Brain microvascular endothelial cell (primary cell): Measurements from ENCODE around the gene GALNT9.

Experiments used
- DNase-seq: peaks from one replicate; pipeline ENCODE4 v3.0.0-alpha.2; 2020
- H3K27ac ChIP-seq: fragments of 250-450 bp; sonication (Bioruptor Pico); 2 replicates; pipeline ENCODE4 v1.5.1; 2020; ENCODE audit warnings: mild to moderate bottlenecking, moderate library complexity
- H3K27me3 ChIP-seq: fragments of 250-450 bp; sonication (Bioruptor Pico); replicated peaks from 2 replicates; pipeline ENCODE4 v1.5.1; 2020; ENCODE audit warnings: mild to moderate bottlenecking
- H3K36me3 ChIP-seq: fragments of 250-450 bp; sonication (Bioruptor Pico); replicated peaks from 2 replicates; pipeline ENCODE4 v1.5.1; 2020; ENCODE audit warnings: mild to moderate bottlenecking
- H3K4me3 ChIP-seq: 2 replicates; pipeline ENCODE4 v1.5.1; 2011; ENCODE audit warnings: low read depth, mild to moderate bottlenecking, control low read depth, low read length, moderate library complexity
- CTCF ChIP-seq: IDR thresholded peaks from 2 replicates; pipeline ENCODE4 v1.5.1; 2011; ENCODE audit warnings: low read depth, mild to moderate bottlenecking, moderate library complexity, low read length, control low read depth, inconsistent platforms; ENCODE audit errors: missing control alignments
- in situ Hi-C: cut with HindIII; loops from 2 replicates; pipeline ENCODE4 v1.10.0; 2017; ENCODE audit warnings: low sequenced_read_pairs, low pct_ligation_motif_present

Gene GALNT9

GRCh38 chr12:132236930-132237771 lies 92.2 kb downstream of the GALNT9 start:
- no peak overlapping the region for H3K4me3 ChIP-seq
- H3K36me3 ChIP-seq = no peaks in the 10 kb centered on the region
- no peak for DNase-seq
- in situ Hi-C loops = no loop called here
- no peak for TF ChIP-seq CTCF
- H3K27ac ChIP-seq = no peak overlapping the region
- H3K27me3 ChIP-seq = no peaks in the 10 kb centered on the region

GRCh38 chr12:132236129-132236929 lies 93.1 kb downstream of the GALNT9 start:
- no peak overlapping the region for H3K4me3 ChIP-seq
- DNase-seq = no peak
- H3K27me3 ChIP-seq = no peaks in the 10 kb centered on the region
- no peak for TF ChIP-seq CTCF
- in situ Hi-C loops = no loop called here
- no peak overlapping the region for H3K27ac ChIP-seq
- H3K36me3 ChIP-seq = no peaks in the 10 kb centered on the region

GRCh38 chr12:132235116-132235820 lies 94.1 kb downstream of the GALNT9 start:
- H3K4me3 ChIP-seq = no peak overlapping the region
- no peaks in the 10 kb centered on the region for H3K27me3 ChIP-seq
- H3K36me3 ChIP-seq = no peaks in the 10 kb centered on the region
- TF ChIP-seq CTCF = no peak
- no peak for DNase-seq
- H3K27ac ChIP-seq = no peak overlapping the region
- in situ Hi-C loops = no loop called here

GRCh38 chr12:132230381-132230780 lies 99.0 kb downstream of the GALNT9 start:
- H3K27ac ChIP-seq = no peak overlapping the region
- in situ Hi-C loops = no loop called here
- no peaks in the 10 kb centered on the region for H3K36me3 ChIP-seq
- no peak overlapping the region for H3K4me3 ChIP-seq
- TF ChIP-seq CTCF = no peak
- H3K27me3 ChIP-seq = peaks cover 21% of the 10 kb centered on the region
- DNase-seq = no peak

- no peak for DNase-seq
- in situ Hi-C loops = no loop called here
- no peak for TF ChIP-seq CTCF
- H3K4me3 ChIP-seq = no peak overlapping the region
- H3K27me3 ChIP-seq = peaks cover 21% of the 10 kb centered on the region
- no peaks in the 10 kb centered on the region for H3K36me3 ChIP-seq
- no peak overlapping the region for H3K27ac ChIP-seq
Measured at GRCh38 chr12:132229926-132230325, 99.5 kb downstream of the GALNT9 start.
